Measurements from ENCODE around the gene APOLD1.
"Not testable (repeated sequence)": the region's sequence is repeated elsewhere in the genome, so short reads cannot be mapped to it uniquely, and the experiment has no call there.

Gene APOLD1

DNA sequence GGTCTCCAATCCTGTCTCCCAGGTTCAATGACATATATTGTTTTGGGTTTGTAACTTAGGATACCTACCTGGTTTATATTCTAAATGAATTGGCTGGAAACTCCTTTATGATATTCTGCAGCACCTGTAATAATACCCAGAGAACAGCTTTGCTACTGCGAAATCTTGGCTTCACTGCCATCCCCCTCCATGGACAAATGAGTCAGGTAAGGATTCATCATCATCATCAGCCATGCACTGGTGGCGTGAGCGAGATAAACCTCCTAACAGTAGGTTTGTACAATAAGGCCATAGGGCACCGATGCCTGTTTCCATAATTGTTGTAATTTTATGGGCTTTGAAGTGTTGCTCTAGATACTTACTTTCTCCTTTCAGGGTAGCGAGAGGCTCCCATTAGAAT, 38.4 kb downstream of the APOLD1 start:
- TF ChIP-seq GATA1 (IDR thresholded peaks at IDR 0.05; ENCODE audit: low read depth, low read length) = no peak
- no peak for TF ChIP-seq POLR2A (IDR thresholded peaks at IDR 0.05; ENCODE audit: low read length)
- no peak for DNase-seq

DNA sequence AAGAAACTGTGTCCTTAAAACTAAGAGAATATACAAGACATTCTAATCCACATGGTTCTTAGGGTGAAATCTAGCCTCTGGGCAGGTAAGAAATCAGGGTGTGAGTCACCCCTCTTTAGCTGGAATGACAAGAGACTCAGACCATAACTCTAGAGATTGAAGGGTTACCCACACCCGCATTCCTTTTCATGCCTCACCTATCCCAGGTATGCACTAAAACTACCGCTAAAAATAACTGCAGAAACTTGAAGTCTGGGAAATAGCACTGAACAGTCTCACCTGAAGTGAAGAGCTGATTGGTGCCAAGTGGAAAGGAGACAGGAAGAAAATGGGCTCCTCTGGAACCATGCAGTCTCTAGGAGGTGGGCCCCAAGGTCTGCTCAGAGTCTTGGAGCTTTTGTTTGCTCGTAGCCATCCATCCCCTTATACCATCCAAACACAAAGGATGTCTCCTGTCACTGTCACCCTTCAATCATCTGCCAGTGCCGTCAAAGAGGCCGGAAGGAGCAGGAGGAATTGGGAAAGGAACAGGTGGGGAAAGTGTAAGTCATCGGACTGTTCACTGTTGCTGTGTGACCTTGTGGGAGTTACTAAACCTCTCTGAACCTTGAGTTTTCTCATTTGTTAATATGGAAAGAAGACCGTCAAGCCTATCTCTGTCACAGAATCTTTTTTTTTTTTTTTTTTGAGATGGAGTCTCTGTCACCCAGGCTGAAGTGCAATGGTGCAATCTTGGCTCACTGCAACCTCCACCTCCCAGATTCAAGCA, 50.1 kb downstream of the APOLD1 start:
- DNase-seq = peak in 1 of 2 experiments; percentile 17
- TF ChIP-seq POLR2A (IDR thresholded peaks at IDR 0.05; ENCODE audit: low read length) = no peak
- no peak for TF ChIP-seq GATA1 (IDR thresholded peaks at IDR 0.05; ENCODE audit: low read depth, low read length)

DNA sequence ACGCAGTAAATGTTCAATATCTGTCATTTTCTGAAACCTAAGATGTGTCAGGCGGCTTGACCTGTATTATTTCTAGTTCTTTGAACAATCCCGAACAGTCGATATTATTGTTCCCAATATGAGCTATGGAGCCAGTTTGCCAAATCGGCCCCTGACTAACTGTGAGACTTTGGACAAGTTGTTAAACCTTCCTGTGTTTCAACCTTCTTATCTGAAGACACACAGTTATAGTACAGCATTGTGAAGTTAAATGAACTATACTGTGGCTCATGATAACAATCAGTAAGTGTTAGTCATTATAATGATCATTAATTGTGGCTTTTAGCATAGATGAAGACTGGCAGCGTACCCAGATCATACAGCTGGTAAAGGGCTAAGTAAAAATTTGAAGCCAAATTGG, 51.1 kb downstream of the APOLD1 start:
- no peak for TF ChIP-seq GATA1 (IDR thresholded peaks at IDR 0.05; ENCODE audit: low read depth, low read length)
- TF ChIP-seq POLR2A (IDR thresholded peaks at IDR 0.05; ENCODE audit: low read length) = no peak
- no peak for DNase-seq

DNA sequence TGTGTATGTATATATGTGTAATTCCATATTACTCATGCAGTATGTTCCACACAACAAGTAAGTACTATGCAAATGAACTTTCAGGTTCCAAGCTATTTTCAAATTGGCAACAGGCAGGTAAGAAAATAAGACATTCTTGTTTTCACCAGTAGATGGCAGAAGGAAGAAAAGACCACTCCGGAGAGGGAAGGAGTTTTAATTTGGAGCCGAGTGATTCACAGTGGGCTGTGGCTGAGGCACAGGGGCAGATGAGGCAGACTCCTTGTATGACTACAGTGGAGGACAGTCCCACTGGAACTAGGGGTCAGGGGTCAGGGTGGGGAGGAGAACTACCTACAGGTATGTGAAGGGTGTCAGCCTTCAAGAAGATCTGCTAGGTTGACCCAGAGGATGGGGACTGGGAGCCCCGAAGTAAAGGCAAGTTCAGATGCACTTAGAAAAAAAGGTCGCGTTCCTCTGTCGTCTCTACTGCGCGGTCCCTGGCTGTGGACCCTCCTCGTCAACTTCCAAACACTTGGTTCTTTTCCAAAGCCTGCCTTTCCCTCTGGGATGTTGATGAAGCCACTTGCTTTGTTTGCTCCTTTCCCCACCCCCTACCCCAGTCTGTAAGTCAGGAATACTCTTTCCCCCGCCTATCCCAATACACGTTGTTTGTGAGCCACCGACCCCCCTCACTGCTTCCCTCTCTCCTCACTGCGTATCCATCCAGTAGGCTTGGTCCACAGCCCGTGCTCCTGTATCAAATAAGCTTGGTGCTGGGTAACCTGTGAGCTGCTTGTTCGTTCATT, 51.8 kb downstream of the APOLD1 start:
- TF ChIP-seq POLR2A (IDR thresholded peaks at IDR 0.05; ENCODE audit: low read length) = no peak
- TF ChIP-seq GATA1 (IDR thresholded peaks at IDR 0.05; ENCODE audit: low read depth, low read length) = no peak
- DNase-seq = peak; percentile 40 to 62

DNA sequence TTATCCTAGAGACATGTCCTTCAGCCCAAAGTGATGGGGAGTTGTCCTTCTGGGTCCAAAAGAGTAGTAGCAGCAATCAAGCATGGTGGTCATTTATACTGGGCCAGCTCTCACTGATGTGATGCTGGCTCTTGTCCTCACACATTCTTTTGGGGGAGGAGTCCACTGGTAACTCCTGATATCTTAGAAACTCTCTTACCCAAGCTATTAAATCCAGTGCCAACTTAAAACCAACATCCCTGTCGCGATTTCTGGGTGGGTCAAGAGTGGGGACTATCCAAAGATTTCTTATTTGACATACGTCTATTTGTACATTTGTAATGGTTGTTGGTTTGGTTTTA, 52.3 kb downstream of the APOLD1 start:
- TF ChIP-seq POLR2A (IDR thresholded peaks at IDR 0.05; ENCODE audit: low read length) (no peak), GATA1 (IDR thresholded peaks at IDR 0.05; ENCODE audit: low read depth, low read length) (no peak)
- no peak for DNase-seq

DNA sequence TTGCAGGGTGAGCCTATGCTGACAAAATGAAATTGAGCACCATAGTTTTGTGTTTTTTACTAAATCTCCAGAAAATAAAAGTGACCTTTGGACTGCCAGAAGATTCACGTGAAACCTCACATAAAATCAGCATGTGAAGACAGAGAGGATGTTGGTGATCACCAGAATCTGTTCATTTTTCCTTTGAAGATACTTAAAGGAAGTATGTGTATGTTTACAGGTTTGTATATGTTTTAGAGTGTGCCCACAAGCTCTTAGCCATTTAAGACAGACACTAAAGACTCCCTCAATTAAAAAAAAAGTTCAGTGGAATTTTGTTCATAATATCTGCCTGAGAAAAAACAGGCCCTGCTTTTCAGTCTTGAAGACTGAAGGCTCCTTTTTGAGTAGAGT, 53.5 kb downstream of the APOLD1 start:
- no peak for TF ChIP-seq GATA1 (IDR thresholded peaks at IDR 0.05; ENCODE audit: low read depth, low read length)
- TF ChIP-seq POLR2A (IDR thresholded peaks at IDR 0.05; ENCODE audit: low read length) = no peak
- no peak for DNase-seq

DNA sequence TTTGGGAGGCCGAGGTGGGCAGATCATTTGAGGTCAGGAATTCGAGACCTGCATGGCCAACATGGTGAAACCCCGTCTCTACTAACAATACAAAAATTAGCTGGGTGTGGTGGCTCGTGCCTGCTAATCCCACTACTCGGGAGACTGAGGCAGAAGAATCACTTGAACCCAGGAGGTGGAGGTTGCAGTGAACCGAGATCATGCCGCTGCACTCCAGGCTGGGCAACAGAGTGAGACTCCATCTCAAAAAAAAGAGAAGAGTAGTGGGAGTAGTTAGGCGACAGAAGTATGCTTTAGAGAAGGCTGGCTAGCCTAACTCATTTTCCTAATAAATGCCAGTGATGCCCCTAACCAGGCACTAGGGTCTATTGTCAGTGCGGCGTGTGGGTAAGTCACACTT, 54.0 kb downstream of the APOLD1 start:
- DNase-seq = not testable (repeated sequence)

DNA sequence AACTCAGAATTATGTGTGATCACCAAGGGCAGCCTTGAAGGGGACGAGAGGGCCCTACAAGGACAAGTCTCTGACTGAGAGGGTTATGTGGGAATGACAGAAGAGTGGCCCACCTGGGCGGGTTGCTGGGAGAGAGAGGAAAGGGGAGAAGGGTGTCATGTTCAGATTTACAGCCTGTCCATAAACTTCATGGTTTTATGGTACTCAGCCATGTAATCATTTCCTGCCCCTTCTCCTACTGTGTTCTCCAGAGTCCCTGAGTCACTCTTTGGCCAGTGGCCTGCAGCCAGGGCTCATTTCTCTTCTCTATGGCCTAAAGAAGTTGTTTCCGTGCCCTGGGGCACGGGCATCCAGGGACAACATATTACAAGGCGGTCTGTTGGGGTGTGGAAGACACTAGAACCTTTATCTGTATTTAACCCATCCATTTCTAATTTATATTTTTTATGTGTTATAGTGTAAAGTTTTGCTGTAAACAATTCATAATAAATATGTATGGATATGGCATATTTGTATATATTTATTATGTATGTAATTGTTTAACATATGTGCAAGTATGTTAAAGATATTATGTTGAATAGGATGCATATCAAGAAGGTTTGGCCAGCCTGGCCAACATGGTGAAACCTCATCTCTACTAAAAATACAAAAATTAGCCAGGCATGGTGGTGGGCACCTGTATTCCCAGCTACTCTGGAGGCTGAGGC, 54.6 kb downstream of the APOLD1 start:
- DNase-seq = no peak
- TF ChIP-seq GATA1 (IDR thresholded peaks at IDR 0.05; ENCODE audit: low read depth, low read length) (no peak), POLR2A (IDR thresholded peaks at IDR 0.05; ENCODE audit: low read length) (no peak)

DNA sequence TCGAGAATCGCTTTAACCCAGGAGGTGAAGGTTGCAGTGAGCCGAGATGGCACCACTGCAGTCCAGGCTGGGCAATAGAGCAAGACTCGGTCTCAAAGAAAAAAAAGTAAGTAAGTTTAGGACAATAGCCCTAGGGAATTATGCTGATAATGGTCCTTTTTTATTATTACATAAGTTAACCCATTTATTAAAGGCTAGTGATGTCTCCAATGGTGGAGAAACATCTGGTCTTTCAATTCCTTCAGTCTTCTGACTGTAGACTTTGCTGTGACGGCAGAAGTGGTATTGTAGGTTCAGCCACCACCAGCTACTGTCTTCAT, 55.1 kb downstream of the APOLD1 start:
- no peak for DNase-seq
- TF ChIP-seq POLR2A (IDR thresholded peaks at IDR 0.05; ENCODE audit: low read length) = no peak
- TF ChIP-seq GATA1 (IDR thresholded peaks at IDR 0.05; ENCODE audit: low read depth, low read length) = no peak
